ENCODE data around the gene ADCY9.
"Not testable (repeated sequence)": the region's sequence is repeated elsewhere in the genome, so short reads cannot be mapped to it uniquely, and the experiment has no call there.

Gene ADCY9

GRCh38 chr16:3946604-3947180, 169.6 kb downstream of the ADCY9 start:
- no peak for DNase-seq

GRCh38 chr16:3945751-3946603, 170.3 kb downstream of the ADCY9 start:
- no peak for DNase-seq

GRCh38 chr16:3944457-3944856, 171.8 kb downstream of the ADCY9 start:
- not testable (repeated sequence) for DNase-seq

GRCh38 chr16:3942146-3942545, 174.1 kb downstream of the ADCY9 start:
- not testable (repeated sequence) for DNase-seq

- DNase-seq = peak; percentile 74
Observed at GRCh38 chr16:3938843-3939624, 177.2 kb downstream of the ADCY9 start.

GRCh38 chr16:3938471-3938842, 177.8 kb downstream of the ADCY9 start:
- DNase-seq = no peak

GRCh38 chr16:3937066-3937875, 179.0 kb downstream of the ADCY9 start:
- DNase-seq = no peak

- no peak for DNase-seq
Observed at GRCh38 chr16:3935921-3936320, 180.3 kb downstream of the ADCY9 start.

GRCh38 chr16:3934491-3935181, 181.6 kb downstream of the ADCY9 start:
- no peak for DNase-seq

- not testable (repeated sequence) for DNase-seq
Observed at GRCh38 chr16:3927147-3927546, 189.1 kb downstream of the ADCY9 start.

- DNase-seq = no peak
Observed at GRCh38 chr16:3924763-3925162, 191.5 kb downstream of the ADCY9 start.

GRCh38 chr16:3922241-3922640, 194.0 kb downstream of the ADCY9 start:
- DNase-seq = no peak

GRCh38 chr16:3920206-3920605, 196.0 kb downstream of the ADCY9 start:
- no peak for DNase-seq

GRCh38 chr16:3919413-3919812, 196.8 kb downstream of the ADCY9 start:
- no peak for DNase-seq

GRCh38 chr16:3915426-3916260, 200.6 kb downstream of the ADCY9 start:
- DNase-seq = no peak

- DNase-seq = no peak
Observed at GRCh38 chr16:3912897-3913296, 203.3 kb downstream of the ADCY9 start.
